ENCODE measurements around the gene COPS9. TPM values are rescaled to one million over a fixed set of nuclear protein-coding genes. Genes with fewer than 3 reads are reported as not detected.

The COPS9 gene
- total RNA-seq, 1 donor from 2014 or later: 190 TPM

DNA sequence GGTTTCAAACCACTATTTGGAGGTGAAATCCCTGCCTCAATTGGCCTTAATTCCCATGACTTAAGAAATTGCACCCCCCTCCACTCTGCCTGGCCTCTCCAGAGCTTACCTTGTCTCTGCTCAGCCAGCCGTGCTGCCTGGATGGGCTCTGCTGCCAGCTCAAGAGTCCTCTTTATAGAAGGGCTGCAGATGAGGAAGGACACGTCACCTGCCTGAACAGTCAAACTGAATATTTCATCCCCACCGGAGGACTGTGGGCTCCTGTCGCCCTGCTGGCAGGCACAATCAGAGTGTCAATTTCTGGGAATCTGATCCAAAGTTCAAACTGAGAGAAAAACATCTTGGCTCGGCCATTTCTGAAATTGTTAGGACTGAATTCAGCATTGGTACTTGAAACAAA, 4.4 kb upstream of the COPS9 start, which contains the start of gene OTOS:
Gene OTOS, minus strand, starts transcription at position 148 of the 400 bp plus-strand sequence. CDS start 332 bp downstream, outside the sequence.
- no peaks in the 10 kb centered on the region for H3K9me3 ChIP-seq (replicated peaks)
- no peak for DNase-seq
- H3K27ac ChIP-seq (replicated peaks): no peak within 1 kb of the TSS
- H3K27me3 ChIP-seq (ENCODE audit: low read depth): peaks cover 49% of the 10 kb centered on the region
- no peak within 1 kb of the TSS for H3K4me3 ChIP-seq
- TF ChIP-seq, protein P1, sequence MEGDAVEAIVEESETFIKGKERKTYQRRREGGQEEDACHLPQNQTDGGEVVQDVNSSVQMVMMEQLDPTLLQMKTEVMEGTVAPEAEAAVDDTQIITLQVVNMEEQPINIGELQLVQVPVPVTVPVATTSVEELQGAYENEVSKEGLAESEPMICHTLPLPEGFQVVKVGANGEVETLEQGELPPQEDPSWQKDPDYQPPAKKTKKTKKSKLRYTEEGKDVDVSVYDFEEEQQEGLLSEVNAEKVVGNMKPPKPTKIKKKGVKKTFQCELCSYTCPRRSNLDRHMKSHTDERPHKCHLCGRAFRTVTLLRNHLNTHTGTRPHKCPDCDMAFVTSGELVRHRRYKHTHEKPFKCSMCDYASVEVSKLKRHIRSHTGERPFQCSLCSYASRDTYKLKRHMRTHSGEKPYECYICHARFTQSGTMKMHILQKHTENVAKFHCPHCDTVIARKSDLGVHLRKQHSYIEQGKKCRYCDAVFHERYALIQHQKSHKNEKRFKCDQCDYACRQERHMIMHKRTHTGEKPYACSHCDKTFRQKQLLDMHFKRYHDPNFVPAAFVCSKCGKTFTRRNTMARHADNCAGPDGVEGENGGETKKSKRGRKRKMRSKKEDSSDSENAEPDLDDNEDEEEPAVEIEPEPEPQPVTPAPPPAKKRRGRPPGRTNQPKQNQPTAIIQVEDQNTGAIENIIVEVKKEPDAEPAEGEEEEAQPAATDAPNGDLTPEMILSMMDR (IDR thresholded peaks at IDR 0.05; ENCODE audit: borderline replicate concordance): no peak
- H3K36me3 ChIP-seq: no peaks in the 10 kb centered on the region
- H3K4me1 ChIP-seq: peaks cover 14% of the 10 kb centered on the region
- intact Hi-C loops (cut with micrococcal nuclease): no loop called here

DNA sequence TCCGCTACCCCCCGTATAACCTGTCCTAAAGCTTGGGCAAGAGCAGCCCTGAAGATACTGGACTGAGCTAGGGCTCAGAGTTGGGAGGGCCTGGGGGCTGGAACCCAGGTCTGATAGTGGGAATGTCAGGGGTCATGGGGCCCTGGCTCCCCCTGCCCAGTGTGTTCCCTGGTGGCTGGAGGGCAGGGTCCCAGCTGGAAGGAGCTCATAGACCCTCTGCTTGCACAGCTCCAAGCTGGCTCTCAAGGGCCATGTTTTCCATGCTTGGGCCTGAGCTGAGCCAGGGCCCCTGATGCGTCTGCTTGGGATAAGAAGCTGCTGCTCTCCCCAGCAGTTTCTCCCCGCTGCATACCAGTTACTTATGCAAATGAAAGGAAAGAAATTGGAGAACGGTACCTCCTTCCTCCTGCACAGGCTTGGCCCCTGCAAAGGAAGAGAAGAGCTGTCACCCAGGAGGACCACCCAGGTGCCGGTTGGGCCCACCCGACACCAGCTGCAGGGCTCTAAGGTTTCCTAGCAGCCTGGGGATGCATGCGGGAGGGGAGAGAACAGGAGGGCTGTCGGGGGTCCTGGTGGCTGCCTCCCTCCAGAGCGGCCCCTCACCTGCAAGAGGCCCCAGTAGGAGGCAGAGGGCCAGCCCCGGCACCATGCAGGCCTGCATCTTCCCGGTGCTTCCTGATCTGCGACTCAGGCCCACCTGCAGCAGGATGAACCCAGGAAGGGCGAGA, 3.7 kb upstream of the COPS9 start:
- no peak for DNase-seq

DNA sequence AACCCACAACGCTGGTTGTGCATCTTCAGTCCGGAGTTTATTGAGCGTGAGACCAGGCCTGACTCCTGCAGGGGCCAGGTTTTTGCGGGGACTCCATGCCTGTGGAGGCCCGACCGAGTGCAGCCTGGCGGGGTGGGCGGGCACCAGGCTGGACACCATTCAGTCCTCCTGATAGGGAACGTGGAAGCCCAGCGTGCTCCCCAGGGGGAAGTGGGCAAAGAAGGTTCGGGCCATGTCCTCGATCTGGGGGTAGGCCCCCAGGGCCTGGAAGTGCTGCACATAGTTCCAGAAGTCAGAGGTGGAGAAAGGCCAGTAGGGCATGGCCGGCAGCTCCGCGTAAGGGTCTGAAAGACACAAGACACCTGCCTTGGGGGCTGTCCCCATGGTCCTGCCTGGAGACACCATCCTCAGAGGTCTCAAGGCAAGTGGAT, 2.9 kb upstream of the COPS9 start:
- TF ChIP-seq, protein P1 (IDR thresholded peaks at IDR 0.05; ENCODE audit: borderline replicate concordance): no peak
- intact Hi-C loops (cut with micrococcal nuclease): no loop called here
- H3K4me3 ChIP-seq: no peak overlapping the region
- peaks cover 25% of the 10 kb centered on the region for H3K4me1 ChIP-seq
- no peaks in the 10 kb centered on the region for H3K36me3 ChIP-seq
- peaks cover 34% of the 10 kb centered on the region for H3K27me3 ChIP-seq (ENCODE audit: low read depth)
- H3K27ac ChIP-seq (replicated peaks): no peak overlapping the region
- DNase-seq: no peak
- no peaks in the 10 kb centered on the region for H3K9me3 ChIP-seq (replicated peaks)

More for the DNA sequence above, 3.7 kb upstream of the COPS9 start:
- no peak overlapping the region for H3K4me3 ChIP-seq
- H3K4me1 ChIP-seq: peaks cover 21% of the 10 kb centered on the region
- peaks cover 42% of the 10 kb centered on the region for H3K27me3 ChIP-seq (ENCODE audit: low read depth)
- H3K36me3 ChIP-seq: no peaks in the 10 kb centered on the region
- H3K27ac ChIP-seq (replicated peaks): no peak overlapping the region
- TF ChIP-seq, protein P1 (IDR thresholded peaks at IDR 0.05; ENCODE audit: borderline replicate concordance): no peak
- no peaks in the 10 kb centered on the region for H3K9me3 ChIP-seq (replicated peaks)
- intact Hi-C loops (cut with micrococcal nuclease): no loop called here

DNA sequence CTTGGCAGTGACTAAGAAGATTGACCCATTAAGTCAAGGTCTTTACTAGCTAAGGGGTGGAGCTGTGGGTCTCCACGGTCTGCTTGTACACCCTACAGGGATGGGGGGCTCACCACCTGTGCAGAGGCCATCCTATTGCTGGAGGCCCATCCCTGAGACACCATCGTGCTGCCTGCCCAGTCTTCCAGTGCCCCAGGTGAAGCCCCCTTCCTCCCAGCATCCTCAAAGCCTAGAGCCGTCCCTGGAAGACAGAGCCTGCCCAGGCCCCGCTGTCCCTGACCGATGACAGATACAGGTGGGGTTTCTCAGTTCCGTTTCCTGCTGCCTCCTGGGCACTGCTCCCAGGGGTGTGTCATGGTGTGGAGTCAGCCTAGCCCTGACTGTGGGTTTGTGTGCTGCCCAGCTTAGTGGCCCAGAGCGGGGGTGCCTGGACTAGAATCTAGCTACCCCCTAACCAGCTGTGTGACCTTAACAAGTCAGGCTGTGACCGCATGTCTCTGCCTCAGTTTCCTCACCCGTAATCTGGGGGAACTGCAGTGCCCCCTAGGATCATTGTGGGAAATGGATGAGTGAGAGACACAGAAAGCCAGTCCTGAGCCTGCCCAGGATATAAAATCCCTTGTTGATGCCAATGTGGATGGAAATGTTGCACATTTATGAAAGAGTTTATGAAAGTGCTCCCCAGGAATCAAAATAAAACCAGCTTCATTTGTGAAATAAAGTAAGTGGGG, 2.3 kb upstream of the COPS9 start:
- H3K27ac ChIP-seq (replicated peaks): no peak overlapping the region
- DNase-seq: no peak
- H3K36me3 ChIP-seq: peaks cover 4% of the 10 kb centered on the region
- peaks cover 25% of the 10 kb centered on the region for H3K4me1 ChIP-seq
- intact Hi-C loops (cut with micrococcal nuclease): no loop called here
- no peaks in the 10 kb centered on the region for H3K9me3 ChIP-seq (replicated peaks)
- H3K4me3 ChIP-seq: no peak overlapping the region
- peaks cover 28% of the 10 kb centered on the region for H3K27me3 ChIP-seq (ENCODE audit: low read depth)
- TF ChIP-seq, protein P1 (IDR thresholded peaks at IDR 0.05; ENCODE audit: borderline replicate concordance): no peak

DNA sequence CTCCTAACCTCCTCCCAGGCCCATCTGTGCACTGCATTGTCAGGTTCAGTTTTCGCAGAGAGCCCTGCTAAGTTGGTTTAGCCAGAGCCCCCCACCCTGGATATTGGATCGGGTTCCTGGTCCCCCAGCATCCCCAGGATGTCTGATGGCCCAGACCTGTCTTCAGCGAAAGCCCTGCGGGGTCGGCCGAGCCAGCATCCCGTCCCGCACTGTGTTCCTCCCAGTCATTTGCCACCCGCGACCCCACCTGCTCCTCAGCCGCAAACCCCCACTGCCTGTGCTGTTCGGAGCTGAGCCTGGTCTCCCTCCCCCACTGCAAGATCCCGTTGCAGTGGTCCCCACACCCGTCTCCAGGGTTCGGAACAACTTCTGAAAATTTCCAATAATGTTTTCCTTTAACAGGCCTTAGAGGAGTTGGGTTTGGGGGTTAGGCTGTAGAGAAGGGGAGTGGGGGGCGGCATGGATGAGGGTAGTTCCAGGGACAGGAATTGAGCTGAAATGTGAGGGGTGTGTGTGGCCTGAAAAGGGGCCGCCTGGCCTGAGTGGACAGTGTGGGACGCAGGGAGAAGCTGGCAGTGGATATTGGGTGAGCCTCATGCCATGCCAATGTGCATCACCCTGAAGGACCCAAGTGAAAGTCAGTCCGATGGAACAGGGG, 1.6 kb upstream of the COPS9 start:
- intact Hi-C loops (cut with micrococcal nuclease): no loop called here
- no peaks in the 10 kb centered on the region for H3K9me3 ChIP-seq (replicated peaks)
- TF ChIP-seq, protein P1 (IDR thresholded peaks at IDR 0.05; ENCODE audit: borderline replicate concordance): no peak
- peaks cover 11% of the 10 kb centered on the region for H3K36me3 ChIP-seq
- peaks cover 21% of the 10 kb centered on the region for H3K27me3 ChIP-seq (ENCODE audit: low read depth)
- no peak overlapping the region for H3K27ac ChIP-seq (replicated peaks)
- peaks cover 25% of the 10 kb centered on the region for H3K4me1 ChIP-seq
- DNase-seq: no peak
- no peak overlapping the region for H3K4me3 ChIP-seq

Data from left ventricle myocardium inferior (tissue), 1 donor.